ENCODE measurements around the gene NT5C3A.

DNA sequence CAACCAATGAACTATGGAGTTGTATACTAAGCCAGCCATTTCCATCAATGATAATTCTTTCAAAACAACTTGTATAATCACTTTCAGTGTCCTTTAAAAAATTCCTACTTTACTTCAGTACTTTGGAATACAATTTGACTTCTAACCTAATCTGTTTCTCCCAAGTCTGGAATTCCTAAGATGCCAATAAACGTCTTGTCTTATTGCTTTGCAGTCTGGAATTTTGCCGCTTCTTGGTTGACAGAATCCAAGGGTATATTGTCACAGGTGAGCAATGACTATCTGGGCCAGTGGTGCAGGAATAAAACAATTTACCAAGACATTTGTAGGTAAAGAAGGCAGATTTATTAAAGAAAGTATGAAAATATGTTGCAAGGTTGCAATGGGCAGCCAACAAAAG lies 24.8 kb upstream of the NT5C3A start:
- TF ChIP-seq EZH2 (IDR thresholded peaks at IDR 0.05; ENCODE audit: low read length, unreplicated experiment) = no peak
- TF ChIP-seq, protein P1, sequence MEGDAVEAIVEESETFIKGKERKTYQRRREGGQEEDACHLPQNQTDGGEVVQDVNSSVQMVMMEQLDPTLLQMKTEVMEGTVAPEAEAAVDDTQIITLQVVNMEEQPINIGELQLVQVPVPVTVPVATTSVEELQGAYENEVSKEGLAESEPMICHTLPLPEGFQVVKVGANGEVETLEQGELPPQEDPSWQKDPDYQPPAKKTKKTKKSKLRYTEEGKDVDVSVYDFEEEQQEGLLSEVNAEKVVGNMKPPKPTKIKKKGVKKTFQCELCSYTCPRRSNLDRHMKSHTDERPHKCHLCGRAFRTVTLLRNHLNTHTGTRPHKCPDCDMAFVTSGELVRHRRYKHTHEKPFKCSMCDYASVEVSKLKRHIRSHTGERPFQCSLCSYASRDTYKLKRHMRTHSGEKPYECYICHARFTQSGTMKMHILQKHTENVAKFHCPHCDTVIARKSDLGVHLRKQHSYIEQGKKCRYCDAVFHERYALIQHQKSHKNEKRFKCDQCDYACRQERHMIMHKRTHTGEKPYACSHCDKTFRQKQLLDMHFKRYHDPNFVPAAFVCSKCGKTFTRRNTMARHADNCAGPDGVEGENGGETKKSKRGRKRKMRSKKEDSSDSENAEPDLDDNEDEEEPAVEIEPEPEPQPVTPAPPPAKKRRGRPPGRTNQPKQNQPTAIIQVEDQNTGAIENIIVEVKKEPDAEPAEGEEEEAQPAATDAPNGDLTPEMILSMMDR (conservative IDR thresholded peaks at IDR 0.05; ENCODE audit: low read depth, low read length) = no peak
- no peak for TF ChIP-seq EZH2phosphoT487 (IDR thresholded peaks at IDR 0.05; ENCODE audit: borderline replicate concordance, low read length)
